NAMALWA (cell line): ENCODE data around the gene SMG7.

Experiments used
- DNase-seq: peaks from one replicate; pipeline ENCODE4 v3.0.0-alpha.2; 2015; ENCODE audit warnings: low spot score

Gene SMG7

DNA sequence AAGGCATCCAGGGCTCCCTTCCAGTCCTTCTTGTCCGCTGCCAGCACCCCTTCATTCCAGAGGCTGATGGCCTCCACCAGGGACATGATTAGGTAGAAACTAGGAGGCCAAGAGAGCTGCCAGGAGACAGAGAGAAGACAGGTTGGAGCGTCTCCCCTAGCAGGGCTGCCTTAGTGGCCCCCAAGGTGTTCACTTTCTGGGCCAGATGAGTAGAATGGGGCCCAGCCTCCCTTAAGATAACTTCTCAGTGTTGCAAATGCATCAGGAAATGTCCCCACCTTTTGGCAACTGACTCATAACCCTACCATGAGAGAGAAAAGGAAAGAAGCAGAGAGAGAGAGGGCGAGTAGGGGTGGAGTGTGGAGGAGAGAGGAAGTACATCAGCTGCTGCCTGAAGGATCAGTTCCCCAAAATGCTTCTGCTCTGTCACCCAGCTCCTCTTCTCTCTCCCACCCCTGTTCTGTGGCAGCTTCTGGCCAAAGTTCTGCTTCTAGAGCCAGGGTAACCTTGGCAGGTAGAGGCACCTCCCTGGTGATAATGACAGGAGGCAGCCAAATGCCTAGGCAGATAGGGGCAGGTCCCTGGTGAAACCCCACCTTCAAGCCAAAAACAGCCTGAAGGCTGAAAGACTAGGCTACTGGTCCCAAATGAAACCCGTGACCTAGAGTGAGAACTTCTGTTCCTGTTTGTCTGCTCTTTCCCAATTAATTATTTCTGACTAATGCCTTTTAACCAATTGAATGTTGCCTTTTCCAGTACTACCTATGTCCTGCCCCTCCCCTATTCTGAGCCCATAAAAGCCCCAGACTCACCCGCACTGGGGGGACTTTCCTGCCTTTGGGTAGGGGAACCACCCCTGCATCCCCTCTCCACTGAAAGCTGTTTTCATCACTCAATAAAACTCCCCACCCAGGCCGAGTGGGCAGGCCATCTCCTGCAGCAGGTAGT lies 118.2 kb downstream of the SMG7 start, which contains the start of gene NCF2:
Gene NCF2 (minus strand): TSS at position 216 of the 948 bp plus-strand sequence. CDS start 130 bp downstream, at position 86.
- DNase-seq: peak; percentile 81

DNA sequence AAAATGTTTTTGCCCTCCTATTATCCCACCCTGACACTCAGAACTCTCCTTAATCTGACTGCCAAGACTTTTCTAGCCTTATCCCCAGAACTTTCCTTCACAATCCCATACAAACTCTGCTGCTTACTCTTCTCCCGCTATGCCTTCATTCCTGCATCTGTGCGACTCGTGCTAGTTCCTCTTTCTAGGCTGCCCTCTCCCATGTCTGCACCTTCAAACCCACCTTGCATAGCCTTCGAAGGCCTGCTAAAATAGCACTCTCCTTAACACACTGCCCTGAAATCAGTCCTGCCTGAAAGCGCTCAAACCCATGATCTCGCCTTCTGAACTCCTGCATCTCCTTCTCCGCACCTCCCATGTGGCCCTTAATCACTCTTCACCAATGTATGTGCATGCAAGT lies 120.4 kb downstream of the SMG7 start:
- no peak for DNase-seq

DNA sequence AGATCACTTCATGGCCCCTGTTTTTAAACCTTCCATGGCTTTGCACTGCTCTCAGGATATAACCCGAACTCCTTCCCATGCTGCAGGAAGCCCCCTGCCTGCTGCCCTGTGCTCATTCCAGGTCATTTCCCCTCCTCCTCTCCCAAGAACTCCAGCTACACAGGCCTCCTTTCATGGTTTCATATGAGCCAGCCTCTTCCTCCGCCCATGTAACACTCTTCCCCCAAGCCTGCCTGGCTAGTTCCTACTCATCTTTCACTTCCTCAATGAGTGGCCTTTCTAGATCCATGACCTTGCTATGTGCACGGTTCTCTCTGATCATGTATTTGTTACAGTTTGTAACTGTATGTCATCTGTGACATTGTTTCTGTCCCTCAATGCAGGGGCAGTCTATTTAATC lies 121.1 kb downstream of the SMG7 start:
- DNase-seq: peak; percentile 59

DNA sequence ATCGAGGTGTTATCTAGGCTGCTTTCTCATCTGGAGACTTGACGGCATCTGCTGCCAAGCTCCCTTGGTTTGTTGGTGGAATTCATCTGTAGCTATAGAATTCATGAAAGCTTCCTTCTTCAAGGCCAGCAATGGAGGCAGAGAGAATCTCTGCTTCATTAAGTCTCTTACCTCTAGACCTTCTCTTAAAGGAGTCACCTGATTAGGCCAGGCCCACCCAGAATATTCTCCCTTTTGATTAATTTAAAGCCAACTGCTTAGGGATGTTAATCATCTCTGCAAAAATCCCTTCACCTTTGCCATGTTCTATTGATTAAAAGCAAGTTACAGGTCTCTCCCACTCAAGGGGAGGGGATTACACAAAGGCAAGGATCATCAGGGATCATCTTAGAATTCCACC lies 123.2 kb downstream of the SMG7 start:
- no peak for DNase-seq

DNA sequence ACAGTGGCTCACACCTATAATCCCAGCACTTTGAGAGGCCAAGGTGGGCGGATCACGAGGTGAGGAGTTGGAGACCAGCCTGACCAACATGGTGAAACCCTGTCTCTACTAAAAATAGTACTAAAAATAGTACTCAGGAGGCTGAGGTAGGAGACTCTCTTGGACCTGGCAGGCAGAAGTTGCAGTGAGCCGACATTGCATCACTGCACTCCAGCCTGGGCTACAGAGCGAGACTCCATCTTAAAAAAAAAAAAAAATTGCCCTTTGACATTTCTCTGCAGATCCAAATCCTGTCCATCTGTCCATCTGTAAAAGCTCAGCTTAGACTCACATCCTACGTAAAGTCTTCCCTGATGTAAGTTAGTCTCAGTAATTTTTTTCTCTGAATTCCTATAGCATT lies 124.2 kb downstream of the SMG7 start:
- no peak for DNase-seq

DNA sequence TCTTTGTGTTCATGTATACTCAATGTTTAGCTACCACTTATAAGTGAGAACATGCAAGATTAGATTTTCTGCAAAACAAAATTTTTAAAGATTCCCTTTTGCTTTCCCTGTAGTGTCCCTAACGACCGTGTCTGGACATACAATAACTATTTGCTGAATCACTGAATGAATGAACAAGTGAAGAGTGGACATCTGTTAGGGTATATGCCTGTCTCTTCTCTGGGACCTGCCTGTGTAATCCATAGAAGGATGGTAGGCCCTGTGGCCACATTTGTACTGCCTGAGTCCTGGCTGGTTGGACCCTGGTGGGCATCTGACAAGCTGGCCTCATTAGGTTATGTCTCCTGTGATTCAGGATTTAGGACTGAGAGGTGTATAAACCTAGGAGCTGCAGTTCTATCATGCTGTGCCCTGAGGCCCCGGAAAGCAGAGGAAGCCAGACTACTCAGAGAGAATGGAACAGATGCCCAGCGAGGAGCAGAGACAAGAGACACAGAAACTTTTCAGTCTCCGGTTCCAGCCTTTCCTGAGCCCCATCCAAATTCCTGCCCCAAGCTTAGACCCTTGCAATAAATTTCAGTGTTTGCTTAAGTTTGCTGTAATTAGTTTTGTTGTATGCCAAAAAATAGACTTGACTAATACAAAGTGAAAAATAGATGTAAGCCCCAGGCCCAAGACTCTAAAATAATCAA lies 125.5 kb downstream of the SMG7 start:
- no peak for DNase-seq

DNA sequence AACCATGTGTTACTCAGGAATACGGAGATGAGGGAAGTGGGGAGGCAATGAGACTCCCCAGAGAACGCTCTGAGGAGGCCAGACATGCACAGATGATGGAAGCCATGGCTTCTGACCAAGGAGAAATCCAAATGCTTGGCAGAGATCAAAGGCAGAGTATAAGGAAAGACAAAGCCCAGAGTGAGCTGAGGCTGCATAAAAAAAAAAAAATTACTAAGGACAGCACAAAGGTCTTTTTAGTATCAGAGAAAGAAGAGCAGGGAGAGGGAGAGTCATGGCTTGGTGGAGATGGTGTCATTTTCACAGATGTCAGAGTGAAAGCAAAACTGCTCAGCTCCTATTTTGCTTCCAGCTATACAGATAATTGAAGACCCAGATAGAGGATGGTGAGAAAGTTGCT lies 126.1 kb downstream of the SMG7 start:
- DNase-seq: no peak

DNA sequence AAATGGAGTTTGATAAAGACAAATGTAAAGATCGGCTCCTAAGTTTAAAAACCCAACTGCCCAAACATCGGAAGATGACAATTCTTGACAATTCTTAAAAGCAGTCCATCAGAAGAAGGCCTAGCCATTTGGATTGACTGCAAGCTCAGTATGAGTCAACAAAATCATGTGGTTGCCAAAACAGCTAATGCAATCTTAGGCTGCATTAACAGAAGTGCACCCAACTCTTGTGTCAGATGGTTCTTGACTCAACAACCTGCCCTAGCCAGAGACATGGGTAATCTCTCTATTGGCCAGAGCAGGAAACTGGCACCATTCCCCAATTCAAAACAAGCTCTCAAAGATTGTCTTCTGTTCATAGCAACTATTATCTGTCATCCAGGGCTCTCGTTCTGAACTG lies 127.8 kb downstream of the SMG7 start:
- DNase-seq: no peak

DNA sequence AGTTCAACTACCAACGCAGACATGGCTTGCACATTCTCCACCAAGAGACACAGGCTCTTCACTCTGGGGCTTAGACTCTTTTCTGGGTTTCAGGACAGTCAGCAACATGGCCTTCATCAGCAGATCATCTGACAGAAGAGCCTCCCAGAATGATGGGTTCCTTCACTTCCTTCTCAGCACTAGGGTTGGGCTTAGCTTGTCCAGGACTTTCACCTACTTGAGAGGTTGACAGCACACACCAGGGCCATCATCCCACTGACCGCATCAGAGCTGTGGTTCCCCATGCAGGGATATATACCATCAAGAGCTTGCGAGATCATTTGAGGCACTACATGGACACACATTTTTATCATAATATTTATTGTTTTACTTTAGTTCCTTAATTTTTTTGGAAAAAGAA lies 128.3 kb downstream of the SMG7 start:
- no peak for DNase-seq

DNA sequence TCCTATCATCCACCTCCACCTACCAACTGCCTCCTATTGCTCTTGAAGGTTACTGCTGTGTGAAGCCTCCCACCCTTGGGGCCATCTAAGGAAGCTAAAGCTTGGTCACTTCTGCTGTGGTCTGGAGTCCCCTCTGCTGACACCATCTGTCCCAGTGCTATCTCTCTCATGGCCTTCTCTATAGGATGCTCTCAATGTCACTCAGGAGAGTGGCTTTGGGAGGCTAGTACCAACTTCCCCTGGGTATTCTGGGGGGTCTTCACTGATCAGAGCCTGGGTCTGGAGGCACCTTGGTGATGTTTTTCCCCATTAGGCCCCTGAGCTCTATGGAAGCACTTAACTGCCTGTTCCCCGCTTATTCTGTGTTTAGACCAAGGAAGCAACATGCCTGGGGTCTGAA lies 130.2 kb downstream of the SMG7 start:
- no peak for DNase-seq
